ENCODE results near the gene C10orf105.

- TF ChIP-seq CTCF (conservative IDR thresholded peaks at IDR 0.05 in 1 of 2, IDR thresholded peaks at IDR 0.05 in 1 of 2; ENCODE audit: low read depth in 1 of 2, low read length in 2 of 2) (no peak), EZH2 (IDR thresholded peaks at IDR 0.05; ENCODE audit: low read length, missing control alignments) (no peak)
These were observed 32.1 kb upstream of the C10orf105 start for GRCh38 chr10:71751515-71752224.

Data from fibroblast of lung (primary cell).